NCI-H510A (cell line): ENCODE measurements around the gene EPB41L1.

Source experiments
- DNase-seq: peaks from one replicate; lab custom pipeline; 2025; lab: John Stamatoyannopoulos, UW

The EPB41L1 gene

GRCh38 chr20:36196676-36197075, 42.1 kb downstream of the EPB41L1 start:
- no peak for DNase-seq

DNA sequence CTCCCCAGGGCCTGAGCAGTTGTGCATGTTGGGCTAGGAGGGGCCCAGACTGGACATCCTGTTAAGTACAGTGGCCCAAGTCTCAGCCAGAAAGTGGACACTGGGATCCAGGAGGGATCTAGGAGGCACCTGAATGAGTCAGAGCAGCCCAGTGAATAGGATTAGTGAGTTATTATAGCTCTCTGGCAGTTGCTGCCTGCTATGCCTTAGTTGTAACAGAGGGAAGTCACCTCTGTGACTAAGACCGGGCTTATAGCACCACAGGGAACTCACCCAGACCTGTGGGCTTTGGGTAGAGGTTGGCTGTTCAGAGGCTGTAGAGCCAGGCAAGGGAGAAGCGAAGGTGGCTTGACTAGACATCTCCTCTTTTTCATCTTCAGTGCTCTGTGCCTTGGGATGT, 42.7 kb downstream of the EPB41L1 start:
- DNase-seq, result no peak

- DNase-seq, result no peak
These were observed 45.1 kb downstream of the EPB41L1 start for GRCh38 chr20:36199345-36200257.

DNA sequence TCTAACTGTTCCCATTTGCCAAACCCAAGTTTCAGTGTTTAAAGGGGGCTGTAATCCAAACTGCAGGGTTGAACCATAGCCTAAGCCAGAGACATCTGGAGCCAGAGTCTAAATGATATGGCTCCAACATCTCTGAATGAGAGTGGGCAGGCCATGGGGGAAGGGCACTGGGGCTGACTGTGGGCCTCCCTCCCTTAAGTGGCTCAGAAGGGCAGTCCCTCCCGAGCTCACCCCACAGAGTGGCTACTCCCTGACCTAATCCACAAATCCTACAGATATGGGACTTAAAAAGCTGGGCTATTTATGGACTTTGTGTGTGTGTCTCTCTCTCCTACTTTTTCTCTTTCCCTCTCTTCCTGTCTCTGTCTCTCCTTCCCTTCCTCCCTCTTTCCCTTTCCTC, 45.9 kb downstream of the EPB41L1 start:
- DNase-seq, result no peak

GRCh38 chr20:36201198-36201597, 46.7 kb downstream of the EPB41L1 start:
- DNase-seq, result no peak

- DNase-seq, result no peak
These were observed 48.4 kb downstream of the EPB41L1 start for GRCh38 chr20:36202891-36203338.

GRCh38 chr20:36203861-36204260, 49.3 kb downstream of the EPB41L1 start:
- no peak for DNase-seq

GRCh38 chr20:36205026-36205425, 50.5 kb downstream of the EPB41L1 start:
- DNase-seq, result no peak

DNA sequence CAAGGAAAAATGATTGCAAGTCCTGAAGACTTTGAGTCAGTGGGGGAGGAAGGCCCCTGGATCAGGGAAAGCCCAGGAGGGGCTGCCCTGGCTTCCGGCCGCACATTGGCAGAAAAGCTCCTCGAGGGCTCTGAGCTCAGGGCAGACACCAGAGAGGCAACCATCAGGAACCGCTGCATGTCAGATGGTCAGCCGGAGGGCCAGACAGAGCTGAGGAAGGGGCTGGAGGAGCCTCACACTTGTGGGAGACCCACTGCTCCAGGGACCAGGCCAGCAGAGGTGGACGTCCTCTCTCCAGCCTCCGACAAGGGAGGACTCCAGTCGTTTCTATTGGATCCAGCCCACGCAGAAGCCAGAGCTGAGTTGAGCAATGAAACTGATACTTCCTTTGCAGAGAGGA, 51.5 kb downstream of the EPB41L1 start:
- DNase-seq, result no peak

DNA sequence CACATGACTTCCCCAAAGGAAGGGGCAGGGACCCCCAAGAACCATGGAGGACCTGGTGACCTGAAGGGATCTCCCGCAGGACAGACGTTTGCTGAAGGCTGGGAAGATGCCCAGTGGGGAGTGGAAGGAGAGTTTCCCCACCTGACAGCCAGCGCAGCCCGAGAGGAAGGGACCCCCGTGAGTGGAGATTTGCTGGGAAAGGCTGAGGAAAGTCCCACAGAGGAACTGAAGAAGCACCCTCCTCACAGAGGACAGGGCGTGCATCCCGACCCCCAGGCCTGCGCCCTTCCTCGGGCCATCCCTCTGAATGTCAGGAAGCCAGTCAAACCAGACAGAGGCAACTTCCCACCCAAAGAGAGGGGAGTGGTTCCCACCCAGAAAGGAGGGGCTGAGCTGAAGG, 52.1 kb downstream of the EPB41L1 start:
- no peak for DNase-seq

- no peak for DNase-seq
These were observed 53.1 kb downstream of the EPB41L1 start for GRCh38 chr20:36207602-36208001.

DNA sequence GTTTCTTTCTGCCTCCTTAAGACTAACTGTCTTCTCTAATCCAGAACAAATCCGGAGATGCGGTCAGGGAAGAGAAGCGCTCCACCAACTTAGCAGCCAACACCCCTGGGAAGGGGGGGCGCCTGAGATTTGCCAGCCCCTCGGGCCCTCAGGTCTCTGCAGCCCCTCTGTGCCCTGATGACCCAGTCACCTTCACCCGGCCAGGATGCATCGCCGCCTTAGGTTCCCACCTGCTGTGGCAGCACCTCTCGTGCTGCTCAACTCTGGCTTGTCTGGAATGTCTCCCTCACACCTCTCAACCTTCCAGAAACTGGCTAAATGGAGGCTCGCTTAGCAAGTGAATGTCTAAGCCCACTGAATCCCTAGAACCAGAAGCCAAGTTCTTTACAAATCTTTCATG, 53.7 kb downstream of the EPB41L1 start:
- DNase-seq, result no peak

GRCh38 chr20:36210436-36211021, 56.0 kb downstream of the EPB41L1 start:
- no peak for DNase-seq

DNA sequence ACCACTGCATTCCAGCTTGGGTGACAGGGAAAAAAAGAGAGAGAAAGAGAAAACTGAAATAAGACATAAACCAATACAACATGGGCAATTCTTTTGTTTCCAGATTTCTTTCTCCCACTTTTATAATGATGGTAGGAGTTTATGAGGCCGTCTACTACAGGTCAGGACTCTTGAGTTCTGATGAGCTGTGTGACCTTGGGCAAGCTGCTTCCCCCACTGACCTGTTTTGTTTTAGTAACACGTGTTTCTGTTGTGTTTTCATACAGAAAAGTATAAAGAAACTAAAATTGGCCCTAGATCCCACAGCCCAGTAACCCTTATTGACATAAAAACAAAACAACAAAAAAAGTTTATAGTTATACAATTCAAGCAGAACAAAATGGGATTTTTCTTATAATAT, 58.8 kb downstream of the EPB41L1 start:
- DNase-seq, result no peak

- DNase-seq, result no peak
These were observed 60.2 kb downstream of the EPB41L1 start for GRCh38 chr20:36214684-36215256.

- DNase-seq, result no peak
These were observed 61.2 kb downstream of the EPB41L1 start for GRCh38 chr20:36215778-36216177.

DNA sequence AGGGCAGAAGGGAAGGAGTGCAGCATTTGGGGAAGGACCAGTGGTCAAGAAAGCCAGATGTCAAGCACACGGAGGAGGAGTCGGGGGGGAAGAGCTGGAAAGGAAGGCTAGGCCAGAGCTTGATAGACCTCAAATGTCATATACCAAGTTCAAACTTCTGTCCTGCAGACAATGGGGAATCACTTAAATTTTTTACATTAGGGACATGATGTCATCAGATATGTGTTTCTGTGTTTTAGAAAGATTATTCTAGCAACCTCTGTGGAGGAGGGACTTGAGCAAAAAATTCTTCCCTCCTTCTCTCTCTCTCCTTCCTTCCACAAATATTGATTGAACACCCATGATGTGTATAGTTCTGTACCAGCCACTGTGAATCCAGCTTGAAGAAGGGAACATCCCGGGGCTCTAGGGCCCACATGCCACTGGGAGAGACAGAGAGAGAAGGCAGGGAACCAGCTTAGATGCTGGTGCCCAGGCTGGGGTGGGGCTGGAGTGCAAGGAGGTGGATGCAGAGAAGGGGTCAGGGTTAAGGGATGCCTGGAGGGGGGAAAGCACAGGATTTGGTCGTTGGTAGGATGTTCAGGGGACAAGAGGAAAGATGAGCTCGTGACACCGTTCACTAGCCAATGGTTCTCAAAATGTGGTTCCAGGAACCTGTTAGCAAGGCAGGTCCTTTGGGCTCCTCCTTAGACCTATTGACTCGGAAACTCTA, 61.9 kb downstream of the EPB41L1 start:
- no peak for DNase-seq

DNA sequence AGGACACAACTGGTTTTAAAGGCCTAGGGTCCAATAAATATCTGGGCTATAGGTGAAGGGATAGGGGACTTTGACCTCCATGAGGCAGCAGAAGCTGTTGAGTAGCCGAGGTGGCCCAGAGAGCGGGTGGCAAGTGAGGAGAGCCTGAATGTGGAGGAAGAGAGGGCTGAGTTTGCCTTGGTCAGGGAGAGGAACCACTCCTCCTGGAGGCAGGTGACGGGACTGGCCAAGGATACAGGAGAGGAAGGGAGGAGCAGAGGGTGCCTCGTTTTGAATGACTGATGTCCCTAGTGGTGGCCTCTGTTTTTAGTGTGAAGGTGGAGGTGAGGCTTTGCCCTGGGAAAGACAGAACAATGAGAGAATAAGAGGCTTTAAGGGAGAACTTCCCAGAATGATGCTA, 62.7 kb downstream of the EPB41L1 start:
- no peak for DNase-seq

GRCh38 chr20:36218380-36219064, 64.0 kb downstream of the EPB41L1 start:
- DNase-seq, result no peak

GRCh38 chr20:36219671-36220220, 65.2 kb downstream of the EPB41L1 start:
- DNase-seq, result no peak

DNA sequence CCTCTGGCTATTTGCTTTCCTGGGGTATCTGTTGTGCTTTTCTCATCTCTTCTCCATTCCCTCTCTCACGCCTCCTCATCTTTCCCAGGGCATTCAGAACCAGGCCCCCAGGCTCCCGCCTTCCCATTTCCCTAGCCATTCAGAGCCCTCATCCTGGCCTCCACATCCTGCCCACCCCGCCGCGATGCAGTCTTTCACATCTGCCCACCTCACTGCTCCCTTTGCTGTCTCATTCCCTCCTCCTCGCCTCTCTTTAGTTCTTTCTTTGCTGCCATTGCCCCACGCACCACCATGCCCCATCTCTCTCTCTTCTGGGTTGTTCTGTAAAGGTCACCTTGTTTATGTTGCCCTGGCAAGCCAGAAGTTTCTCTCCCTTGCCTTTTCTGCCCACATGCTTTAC, 71.1 kb downstream of the EPB41L1 start:
- no peak for DNase-seq

DNA sequence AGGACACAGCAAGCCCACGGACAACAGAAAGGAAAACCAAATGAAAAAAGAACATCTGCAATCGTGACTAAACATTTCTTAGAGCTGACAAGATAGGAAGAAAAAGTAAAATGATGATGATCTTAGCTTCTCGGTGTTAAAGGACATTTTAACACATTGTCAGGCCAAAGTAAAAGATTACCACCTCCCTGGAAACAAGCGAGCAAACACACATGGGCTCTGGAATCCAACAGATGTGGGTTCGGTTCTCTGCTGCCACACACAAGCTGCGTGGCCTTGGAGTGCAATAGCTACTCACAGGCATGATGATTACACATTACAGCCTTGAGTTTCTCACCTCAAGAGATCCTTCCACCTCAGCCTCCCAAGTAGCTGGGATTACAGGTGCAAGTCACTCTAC, 74.2 kb downstream of the EPB41L1 start:
- no peak for DNase-seq
